WTC11 (cell line): Measurements from ENCODE around the gene ANKRD11.

ENCODE experiments used
- NFE2L1 ChIP-seq: sonication (generic); formaldehyde crosslinking; IDR thresholded peaks from 2 replicates; pipeline ENCODE4 v1.8.1; 2023; ENCODE audit warnings: missing genetic modification reagents
- SP1 ChIP-seq: sonication (generic); formaldehyde crosslinking; conservative IDR thresholded peaks from 2 replicates; pipeline ENCODE4 v1.8.1; 2022; ENCODE audit warnings: missing genetic modification reagents
- TF ChIP-seq, protein P1 (sequence below): fragments of 200-600 bp; IDR thresholded peaks from 2 replicates; pipeline ENCODE4 v1.8.0; 2022; ENCODE audit warnings: antibody characterized with exemption
- TF ChIP-seq, protein P2 (sequence below): sonication (generic); formaldehyde crosslinking; IDR thresholded peaks from 2 replicates; pipeline ENCODE4 v1.8.1; 2022; ENCODE audit warnings: mild to moderate bottlenecking, moderate library complexity, missing genetic modification reagents

DNA sequence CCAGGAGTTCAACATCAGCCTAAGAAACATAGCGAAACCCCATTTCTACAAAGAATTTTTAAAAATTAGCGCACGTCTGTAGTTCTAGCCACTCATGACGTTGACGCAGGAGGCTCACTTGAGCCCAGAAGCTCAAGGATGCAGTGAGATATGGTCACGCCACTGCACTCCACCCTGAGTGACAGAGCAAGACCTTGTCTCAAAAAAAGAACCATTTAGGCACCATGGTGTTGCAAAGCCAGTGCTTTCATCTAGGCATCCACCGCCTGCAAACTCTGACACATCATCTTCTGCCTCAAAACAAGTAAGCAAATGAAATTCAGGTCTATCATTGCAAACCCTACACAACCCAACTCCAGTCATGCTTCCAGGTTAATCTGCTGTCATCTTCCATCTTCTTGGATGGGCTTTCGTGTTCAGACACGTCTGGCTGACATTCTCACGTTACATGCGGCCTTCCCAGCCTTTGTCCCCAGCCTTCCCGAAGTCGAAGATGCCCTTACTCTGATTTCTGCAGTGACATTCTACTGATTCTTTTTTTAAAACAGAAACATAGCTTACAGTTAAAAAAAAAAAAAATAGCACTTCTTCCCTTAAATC, 8.9 kb downstream of the ANKRD11 start:
- TF ChIP-seq, protein P1, sequence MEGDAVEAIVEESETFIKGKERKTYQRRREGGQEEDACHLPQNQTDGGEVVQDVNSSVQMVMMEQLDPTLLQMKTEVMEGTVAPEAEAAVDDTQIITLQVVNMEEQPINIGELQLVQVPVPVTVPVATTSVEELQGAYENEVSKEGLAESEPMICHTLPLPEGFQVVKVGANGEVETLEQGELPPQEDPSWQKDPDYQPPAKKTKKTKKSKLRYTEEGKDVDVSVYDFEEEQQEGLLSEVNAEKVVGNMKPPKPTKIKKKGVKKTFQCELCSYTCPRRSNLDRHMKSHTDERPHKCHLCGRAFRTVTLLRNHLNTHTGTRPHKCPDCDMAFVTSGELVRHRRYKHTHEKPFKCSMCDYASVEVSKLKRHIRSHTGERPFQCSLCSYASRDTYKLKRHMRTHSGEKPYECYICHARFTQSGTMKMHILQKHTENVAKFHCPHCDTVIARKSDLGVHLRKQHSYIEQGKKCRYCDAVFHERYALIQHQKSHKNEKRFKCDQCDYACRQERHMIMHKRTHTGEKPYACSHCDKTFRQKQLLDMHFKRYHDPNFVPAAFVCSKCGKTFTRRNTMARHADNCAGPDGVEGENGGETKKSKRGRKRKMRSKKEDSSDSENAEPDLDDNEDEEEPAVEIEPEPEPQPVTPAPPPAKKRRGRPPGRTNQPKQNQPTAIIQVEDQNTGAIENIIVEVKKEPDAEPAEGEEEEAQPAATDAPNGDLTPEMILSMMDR = no peak
- TF ChIP-seq SP1 (CRISPR knock-in tag) = no peak
- no peak for TF ChIP-seq NFE2L1 (CRISPR knock-in tag)
- TF ChIP-seq, protein P2, sequence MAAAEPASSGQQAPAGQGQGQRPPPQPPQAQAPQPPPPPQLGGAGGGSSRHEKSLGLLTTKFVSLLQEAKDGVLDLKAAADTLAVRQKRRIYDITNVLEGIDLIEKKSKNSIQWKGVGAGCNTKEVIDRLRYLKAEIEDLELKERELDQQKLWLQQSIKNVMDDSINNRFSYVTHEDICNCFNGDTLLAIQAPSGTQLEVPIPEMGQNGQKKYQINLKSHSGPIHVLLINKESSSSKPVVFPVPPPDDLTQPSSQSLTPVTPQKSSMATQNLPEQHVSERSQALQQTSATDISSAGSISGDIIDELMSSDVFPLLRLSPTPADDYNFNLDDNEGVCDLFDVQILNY = no peak
